Measurements from ENCODE around the gene GARIN5B.
A peak's percentile ranks its signal among the peaks of the same experiment; 100 is the strongest.

Gene GARIN5B

DNA sequence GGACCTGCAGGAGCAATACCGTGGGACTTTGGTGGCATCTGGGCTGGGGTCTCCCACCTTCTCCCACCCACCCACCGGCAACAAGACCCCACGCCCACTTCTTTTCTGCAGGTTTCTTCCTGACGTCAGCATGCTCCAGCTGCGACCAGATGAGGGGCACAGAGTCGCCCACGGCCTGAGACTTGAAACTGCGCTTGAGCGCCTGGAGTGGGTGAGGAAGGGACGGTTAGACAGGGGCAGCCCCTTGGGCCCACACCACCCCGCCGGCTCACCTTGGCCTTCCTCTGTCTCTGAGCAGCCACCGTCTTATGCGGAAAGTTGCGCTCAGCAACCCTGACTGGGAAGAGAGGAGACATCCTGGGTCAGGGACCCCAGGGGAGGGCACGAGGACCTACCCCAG is 2.2 kb downstream of the GARIN5B start:
- no peak for DNase-seq (ENCODE audit: low read depth)
- TF ChIP-seq, protein P1, sequence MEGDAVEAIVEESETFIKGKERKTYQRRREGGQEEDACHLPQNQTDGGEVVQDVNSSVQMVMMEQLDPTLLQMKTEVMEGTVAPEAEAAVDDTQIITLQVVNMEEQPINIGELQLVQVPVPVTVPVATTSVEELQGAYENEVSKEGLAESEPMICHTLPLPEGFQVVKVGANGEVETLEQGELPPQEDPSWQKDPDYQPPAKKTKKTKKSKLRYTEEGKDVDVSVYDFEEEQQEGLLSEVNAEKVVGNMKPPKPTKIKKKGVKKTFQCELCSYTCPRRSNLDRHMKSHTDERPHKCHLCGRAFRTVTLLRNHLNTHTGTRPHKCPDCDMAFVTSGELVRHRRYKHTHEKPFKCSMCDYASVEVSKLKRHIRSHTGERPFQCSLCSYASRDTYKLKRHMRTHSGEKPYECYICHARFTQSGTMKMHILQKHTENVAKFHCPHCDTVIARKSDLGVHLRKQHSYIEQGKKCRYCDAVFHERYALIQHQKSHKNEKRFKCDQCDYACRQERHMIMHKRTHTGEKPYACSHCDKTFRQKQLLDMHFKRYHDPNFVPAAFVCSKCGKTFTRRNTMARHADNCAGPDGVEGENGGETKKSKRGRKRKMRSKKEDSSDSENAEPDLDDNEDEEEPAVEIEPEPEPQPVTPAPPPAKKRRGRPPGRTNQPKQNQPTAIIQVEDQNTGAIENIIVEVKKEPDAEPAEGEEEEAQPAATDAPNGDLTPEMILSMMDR (conservative IDR thresholded peaks at IDR 0.05; ENCODE audit: low read depth, low read length), result no peak
- no peak overlapping the region for H3K4me3 ChIP-seq (ENCODE audit: low read length)

DNA sequence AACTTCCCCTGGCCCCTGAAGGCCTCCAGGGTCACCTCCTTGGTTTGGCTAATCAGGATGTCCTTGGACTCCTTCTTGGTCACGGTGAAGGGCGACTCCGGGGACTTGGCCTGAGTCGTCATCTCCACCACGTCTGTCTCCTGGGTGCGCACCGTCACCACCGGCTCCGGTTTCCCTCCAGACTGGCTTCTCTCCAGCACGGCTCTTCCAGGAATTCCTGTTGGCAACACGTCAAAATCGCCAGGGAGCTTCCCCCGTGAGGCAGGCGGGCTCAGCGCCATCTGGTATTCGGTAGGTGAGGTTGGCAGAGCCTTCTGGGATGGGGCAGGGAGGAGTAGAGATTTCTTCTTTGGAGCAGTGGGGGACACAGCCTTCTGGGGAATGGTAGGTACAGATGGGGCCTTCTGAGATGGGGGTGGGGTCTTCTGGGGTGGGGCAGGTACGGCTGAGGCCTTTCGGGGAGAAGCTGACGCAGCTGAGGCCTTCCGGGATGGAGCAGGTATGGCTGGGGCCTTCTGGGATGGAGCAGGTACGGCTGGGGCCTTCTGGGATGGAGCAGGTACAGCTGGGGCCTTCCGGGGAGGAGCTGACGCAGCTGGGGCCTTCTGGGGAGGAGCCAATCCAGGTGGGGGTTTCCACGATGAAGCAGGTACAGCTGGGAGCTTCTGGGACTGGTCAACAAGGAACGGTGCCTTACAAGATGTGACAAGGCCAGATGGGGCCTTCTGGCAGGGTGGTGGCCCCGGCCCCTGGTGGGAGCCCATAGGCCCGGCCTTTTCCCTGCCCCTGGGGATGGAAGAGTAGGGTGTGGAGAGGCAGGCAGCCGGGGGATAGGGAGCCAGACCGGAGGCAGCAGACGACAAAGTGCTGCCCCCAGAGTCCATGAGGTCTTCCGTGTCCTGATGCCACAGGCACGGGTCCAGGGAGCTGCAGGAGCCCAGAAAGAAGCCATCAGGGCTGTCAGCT is 3.8 kb downstream of the GARIN5B start:
- no peak for DNase-seq (ENCODE audit: low read depth)
- H3K4me3 ChIP-seq (ENCODE audit: low read length), result no peak overlapping the region
- TF ChIP-seq, protein P1 (conservative IDR thresholded peaks at IDR 0.05; ENCODE audit: low read depth, low read length), result no peak

DNA sequence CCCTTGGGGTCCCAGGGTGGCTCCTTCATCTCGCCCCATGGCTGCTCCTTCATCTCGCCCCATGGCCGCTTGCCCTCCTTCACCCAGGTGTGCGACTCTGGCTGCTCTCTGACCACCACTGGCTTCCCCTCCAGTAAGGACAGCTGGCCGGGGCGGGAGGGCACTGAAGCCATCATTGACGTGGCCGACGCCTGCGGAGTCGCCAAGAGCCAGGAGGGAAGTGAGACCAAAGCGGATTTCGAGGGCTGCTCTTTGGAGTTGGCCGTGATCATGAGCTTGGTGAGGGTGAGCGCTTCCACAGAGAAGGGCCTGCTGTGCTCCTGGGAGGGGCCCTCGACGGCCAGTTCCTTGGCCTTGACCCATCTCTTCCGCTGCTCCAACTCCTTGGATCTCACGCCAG is 4.6 kb downstream of the GARIN5B start:
- no peak for DNase-seq (ENCODE audit: low read depth)
- H3K4me3 ChIP-seq (ENCODE audit: low read length), result no peak overlapping the region
- TF ChIP-seq, protein P1 (conservative IDR thresholded peaks at IDR 0.05; ENCODE audit: low read depth, low read length), result no peak

DNA sequence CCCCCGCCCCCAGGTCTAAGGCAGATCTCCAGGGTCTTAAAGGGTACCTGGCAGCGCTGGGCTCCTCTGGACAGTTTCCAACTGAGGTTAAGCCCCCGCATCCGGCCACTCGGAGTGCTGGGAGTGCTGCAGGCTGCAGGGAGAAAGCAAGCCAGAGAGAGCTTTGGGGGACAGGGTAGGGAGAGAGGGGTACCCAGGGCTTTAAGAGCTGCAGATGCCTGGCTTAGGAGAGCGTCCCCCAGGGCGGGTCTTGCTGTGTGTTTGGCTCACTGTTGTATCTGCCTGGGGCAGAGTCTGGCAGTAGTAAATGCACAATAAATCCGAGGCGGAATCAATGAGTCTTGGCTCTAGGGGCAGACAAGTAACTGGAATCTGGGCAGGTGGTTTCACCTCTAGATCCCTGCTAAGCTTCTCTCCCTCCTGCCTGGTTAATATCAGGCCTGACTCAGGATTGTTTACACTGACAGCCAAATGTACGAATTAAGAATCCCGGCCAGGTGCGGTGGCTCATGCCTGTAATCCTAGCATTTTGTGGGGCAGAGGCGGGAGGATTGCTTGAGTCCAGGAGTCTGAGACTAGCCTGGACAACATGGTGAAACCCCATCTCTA is 7.7 kb downstream of the GARIN5B start:
- TF ChIP-seq, protein P1 (conservative IDR thresholded peaks at IDR 0.05; ENCODE audit: low read depth, low read length), result no peak
- H3K4me3 ChIP-seq (ENCODE audit: low read length), result no peak overlapping the region
- DNase-seq (ENCODE audit: low read depth), result no peak

DNA sequence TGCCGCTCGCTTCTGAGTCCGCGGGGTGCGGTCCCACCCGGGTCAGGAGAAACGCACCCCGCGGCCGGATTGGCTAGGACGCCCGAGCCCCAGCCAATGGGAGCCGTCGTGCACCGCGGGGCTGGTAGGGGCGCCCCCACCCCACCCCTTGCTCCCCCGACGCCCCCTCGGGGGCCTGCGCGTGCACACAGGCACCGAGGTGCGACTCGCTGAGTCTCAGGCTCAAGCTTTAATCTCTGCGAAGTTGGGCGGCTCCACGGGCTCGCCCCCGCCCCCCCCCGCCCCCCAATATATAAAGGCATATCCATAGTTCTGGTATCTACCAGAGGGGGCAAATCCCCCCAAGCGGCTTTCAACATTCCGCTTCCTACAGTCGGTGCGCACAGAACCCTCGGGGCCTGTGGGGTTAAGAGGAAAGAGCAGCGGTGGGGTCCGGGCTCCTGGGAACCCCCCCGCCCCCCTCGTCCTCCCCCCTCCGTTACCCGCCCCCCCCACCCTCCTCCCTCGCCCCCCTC is 8.3 kb downstream of the GARIN5B start, which contains the start of gene COX6B2:
Gene COX6B2 (minus strand): TSS at position 22 of the 515 bp plus-strand sequence. CDS start 198 bp downstream, outside the sequence.
- DNase-seq (ENCODE audit: low read depth), result no peak
- peak within 1 kb of the TSS; percentile 51 for H3K4me3 ChIP-seq (ENCODE audit: low read length)
- TF ChIP-seq, protein P1 (conservative IDR thresholded peaks at IDR 0.05; ENCODE audit: low read depth, low read length), result no peak

DNA sequence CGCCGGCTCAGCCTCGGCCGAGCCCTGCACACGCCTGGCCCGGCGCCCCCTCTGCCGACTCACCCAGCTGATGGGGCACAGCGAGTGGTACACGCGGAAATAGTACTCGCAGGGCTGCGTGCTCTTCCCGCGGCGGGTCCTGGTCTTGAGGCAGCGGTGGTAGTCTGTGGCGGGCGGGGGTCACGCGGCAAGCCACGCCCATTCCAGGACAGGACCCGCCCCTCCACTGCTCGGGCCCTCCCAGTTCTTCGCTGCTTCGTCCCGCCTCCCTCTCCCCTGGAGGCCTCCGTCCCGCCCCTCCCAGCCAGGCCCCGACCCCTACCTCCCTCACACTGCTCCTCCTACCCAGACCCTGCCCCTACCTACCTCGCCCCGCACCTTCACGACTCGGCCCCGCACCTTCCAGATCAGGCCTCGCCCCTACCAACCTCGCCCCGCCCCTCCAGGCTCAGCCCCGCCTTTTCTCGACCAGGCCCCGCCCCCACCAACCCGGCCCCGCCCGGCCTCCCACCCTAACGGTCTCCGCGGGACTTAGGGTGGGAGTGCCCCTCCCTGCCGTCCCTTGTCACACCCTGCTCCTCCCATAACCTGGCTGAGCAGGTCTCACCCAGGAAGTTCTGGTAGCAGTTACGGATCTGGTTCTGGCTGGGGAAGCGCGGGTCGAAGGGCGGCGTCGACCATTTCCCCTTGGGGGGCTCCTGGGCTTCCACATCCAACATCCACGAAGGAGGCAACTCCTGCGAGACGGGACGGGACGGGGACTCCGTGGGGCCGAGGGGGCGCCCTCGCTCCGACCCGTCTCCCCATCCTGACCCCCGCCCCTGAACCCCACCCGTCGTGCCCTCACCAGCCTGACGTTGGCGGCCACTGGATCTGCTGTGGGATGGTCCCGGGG is 9.0 kb downstream of the GARIN5B start:
- TF ChIP-seq, protein P1 (conservative IDR thresholded peaks at IDR 0.05; ENCODE audit: low read depth, low read length), result no peak

More for the DNA sequence above, 9.0 kb downstream of the GARIN5B start:
- H3K4me3 ChIP-seq (ENCODE audit: low read length), result peak overlapping the region; percentile 51
- no peak for DNase-seq (ENCODE audit: low read depth)

Data from retinal pigment epithelial cell (primary cell).